ENCODE results near the gene FERD3L.

Gene FERD3L

DNA sequence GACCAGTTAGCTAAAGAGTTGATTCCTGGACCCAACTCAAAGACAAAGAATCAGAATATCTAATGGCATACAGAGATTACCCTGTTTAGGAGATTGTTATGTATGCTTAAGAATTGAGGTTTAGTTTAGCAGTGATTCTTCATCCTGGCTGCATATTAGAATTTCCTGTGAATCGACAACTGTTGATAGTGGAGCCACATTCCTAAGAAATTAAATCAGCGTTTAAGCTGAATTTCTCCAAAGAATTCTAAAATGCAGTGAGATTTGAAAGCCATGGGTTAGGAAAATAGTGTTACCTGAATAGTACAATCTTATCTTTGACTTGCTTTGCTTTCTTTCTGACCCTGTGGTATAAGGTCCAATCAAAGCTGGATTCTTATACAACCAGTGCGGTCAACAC lies 16.4 kb upstream of the FERD3L start:
- in situ Hi-C loops (cut with HindIII; ENCODE audit: low pct_ligation_motif_present, low sequenced_read_pairs): no loop called here

DNA sequence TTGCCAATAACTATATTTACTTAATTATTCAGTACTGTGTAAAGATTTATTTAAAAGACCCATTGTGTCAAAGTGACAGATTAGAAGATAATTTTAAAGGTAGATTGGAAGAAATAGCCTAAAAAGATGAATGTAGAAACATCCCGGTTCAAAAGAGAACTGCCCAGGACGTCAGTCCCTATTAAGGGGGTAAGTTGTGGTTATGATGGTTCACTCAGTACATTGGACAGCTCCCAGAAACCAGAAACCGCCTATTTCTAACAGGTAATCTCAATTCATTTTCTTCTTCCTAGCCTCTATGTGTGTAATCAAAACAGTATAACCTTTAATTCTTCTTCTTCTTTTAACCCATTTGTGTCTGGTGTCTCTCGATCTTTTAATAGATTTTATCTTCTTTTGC lies 1.5 kb upstream of the FERD3L start:
- in situ Hi-C loops (cut with HindIII; ENCODE audit: low pct_ligation_motif_present, low sequenced_read_pairs): no loop called here
- H3K4me3 ChIP-seq (ENCODE audit: low read depth, low read length): no peak overlapping the region
- H3K36me3 ChIP-seq (replicated peaks): no peaks in the 10 kb centered on the region
- peaks cover 17% of the 10 kb centered on the region for H3K27me3 ChIP-seq (replicated peaks)
- TF ChIP-seq, protein P1, sequence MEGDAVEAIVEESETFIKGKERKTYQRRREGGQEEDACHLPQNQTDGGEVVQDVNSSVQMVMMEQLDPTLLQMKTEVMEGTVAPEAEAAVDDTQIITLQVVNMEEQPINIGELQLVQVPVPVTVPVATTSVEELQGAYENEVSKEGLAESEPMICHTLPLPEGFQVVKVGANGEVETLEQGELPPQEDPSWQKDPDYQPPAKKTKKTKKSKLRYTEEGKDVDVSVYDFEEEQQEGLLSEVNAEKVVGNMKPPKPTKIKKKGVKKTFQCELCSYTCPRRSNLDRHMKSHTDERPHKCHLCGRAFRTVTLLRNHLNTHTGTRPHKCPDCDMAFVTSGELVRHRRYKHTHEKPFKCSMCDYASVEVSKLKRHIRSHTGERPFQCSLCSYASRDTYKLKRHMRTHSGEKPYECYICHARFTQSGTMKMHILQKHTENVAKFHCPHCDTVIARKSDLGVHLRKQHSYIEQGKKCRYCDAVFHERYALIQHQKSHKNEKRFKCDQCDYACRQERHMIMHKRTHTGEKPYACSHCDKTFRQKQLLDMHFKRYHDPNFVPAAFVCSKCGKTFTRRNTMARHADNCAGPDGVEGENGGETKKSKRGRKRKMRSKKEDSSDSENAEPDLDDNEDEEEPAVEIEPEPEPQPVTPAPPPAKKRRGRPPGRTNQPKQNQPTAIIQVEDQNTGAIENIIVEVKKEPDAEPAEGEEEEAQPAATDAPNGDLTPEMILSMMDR (IDR thresholded peaks at IDR 0.05; ENCODE audit: low read depth, low read length, missing control alignments): no peak
- DNase-seq: no peak
- no peak overlapping the region for H3K27ac ChIP-seq

More for the DNA sequence above, 16.4 kb upstream of the FERD3L start:
- no peak for DNase-seq
- Histone ChIP-seq H3K27ac (no peak overlapping the region), H3K36me3 (replicated peaks) (no peaks in the 10 kb centered on the region), H3K27me3 (replicated peaks) (no peaks in the 10 kb centered on the region), H3K4me3 (ENCODE audit: low read depth, low read length) (no peak overlapping the region)
- TF ChIP-seq, protein P1 (IDR thresholded peaks at IDR 0.05; ENCODE audit: low read depth, low read length, missing control alignments): no peak

DNA sequence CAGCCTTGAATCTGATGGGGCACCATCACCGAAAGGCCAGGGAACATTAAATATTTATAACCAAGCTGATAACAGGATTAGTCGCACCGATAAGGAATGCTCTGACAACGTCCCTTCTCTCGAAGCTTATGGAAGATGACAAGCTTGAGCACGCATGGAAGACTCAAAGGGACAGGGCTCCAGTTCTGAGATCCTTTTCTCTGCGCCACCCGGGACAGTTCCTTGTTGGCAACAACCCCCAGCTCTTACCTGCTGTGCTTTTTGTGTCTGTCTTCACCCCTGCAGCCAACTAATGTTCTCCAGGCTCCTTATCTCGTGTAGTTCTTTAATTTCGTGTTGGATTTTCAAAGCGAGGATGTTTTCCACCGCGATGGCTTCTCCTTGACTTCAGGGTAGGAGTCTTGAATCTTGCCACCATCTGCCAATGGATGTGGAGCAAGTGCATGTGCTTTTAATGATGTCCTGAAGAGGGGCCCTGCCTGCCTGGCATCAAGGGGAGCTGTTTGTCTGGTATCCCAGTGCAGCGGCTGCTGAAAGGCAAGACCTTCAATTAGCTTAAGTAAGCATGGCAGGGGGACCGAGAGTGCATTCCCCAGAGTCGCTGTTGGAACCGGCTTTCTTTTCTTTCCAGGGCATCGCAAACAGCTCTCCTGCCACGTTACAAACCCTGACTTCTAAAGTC lies 354 bp upstream of the FERD3L start:
- Histone ChIP-seq H3K27ac (no peak overlapping the region), H3K4me3 (ENCODE audit: low read depth, low read length) (no peak overlapping the region), H3K27me3 (replicated peaks) (peaks cover 17% of the 10 kb centered on the region), H3K36me3 (replicated peaks) (no peaks in the 10 kb centered on the region)
- no peak for DNase-seq
- TF ChIP-seq, protein P1 (IDR thresholded peaks at IDR 0.05; ENCODE audit: low read depth, low read length, missing control alignments): no peak
- in situ Hi-C loops (cut with HindIII; ENCODE audit: low pct_ligation_motif_present, low sequenced_read_pairs): no loop called here

GRCh38 chr7:19143881-19144574 lies 1.2 kb downstream of the FERD3L start:
- peaks cover 17% of the 10 kb centered on the region for H3K27me3 ChIP-seq (replicated peaks)
- TF ChIP-seq, protein P1 (IDR thresholded peaks at IDR 0.05; ENCODE audit: low read depth, low read length, missing control alignments): no peak
- H3K36me3 ChIP-seq (replicated peaks): no peaks in the 10 kb centered on the region
- peak overlapping the region; percentile 42 for H3K4me3 ChIP-seq (ENCODE audit: low read depth, low read length)
- in situ Hi-C loops (cut with HindIII; ENCODE audit: low pct_ligation_motif_present, low sequenced_read_pairs): no loop called here
- DNase-seq: no peak
- no peak overlapping the region for H3K27ac ChIP-seq

DNA sequence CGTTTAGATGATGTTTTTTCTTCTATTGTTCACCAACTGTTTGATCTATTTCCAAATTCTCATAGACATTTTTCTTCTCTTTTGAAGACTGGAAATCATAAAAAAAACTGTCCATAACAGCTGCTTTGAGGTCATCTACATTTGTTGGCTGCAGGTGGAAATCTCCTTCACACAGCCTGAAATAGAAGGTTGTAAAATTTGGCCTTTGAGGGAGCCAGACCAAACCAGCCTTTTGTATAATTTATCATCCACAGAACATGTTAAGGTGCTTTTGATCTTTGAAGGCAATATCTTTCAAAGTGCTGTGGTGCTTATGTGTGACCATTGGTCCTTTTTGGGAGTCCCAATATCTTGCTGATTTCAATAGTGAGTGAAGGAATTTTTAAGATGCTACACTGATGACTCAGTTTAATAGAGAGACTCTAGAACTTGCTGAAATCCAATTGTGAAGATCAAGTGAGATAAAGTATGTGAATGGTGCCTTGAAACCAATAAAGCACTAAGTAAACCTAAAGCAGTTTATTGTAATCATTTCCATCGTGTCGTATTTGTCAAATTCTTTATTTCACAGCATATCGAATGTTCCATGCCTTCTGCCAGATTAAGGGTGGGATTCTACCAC lies 5.4 kb downstream of the FERD3L start:
- TF ChIP-seq, protein P1 (IDR thresholded peaks at IDR 0.05; ENCODE audit: low read depth, low read length, missing control alignments): no peak
- no peak overlapping the region for H3K27ac ChIP-seq

More for the DNA sequence above, 5.4 kb downstream of the FERD3L start:
- no peaks in the 10 kb centered on the region for H3K36me3 ChIP-seq (replicated peaks)
- peaks cover 3% of the 10 kb centered on the region for H3K27me3 ChIP-seq (replicated peaks)
- H3K4me3 ChIP-seq (ENCODE audit: low read depth, low read length): no peak overlapping the region
- in situ Hi-C loops (cut with HindIII; ENCODE audit: low pct_ligation_motif_present, low sequenced_read_pairs): no loop called here
- DNase-seq: no peak

Data from brain microvascular endothelial cell (primary cell).